GM10266 (cell line): ENCODE results near the gene RNASE9.
"Not testable (repeated sequence)": the region's sequence is repeated elsewhere in the genome, so short reads cannot be mapped to it uniquely, and the experiment has no call there.

Experiments used
- DNase-seq: peaks from one replicate; pipeline ENCODE4 v3.0.0; 2012; ENCODE audit errors: extremely low spot score
- TF ChIP-seq, protein P1 (sequence below): IDR thresholded peaks from 2 replicates; pipeline ENCODE4 v1.5.1; 2012; ENCODE audit warnings: mild to moderate bottlenecking, low read depth; ENCODE audit not compliant: control insufficient read depth, insufficient read depth; ENCODE audit errors: missing control alignments

The RNASE9 gene

DNA sequence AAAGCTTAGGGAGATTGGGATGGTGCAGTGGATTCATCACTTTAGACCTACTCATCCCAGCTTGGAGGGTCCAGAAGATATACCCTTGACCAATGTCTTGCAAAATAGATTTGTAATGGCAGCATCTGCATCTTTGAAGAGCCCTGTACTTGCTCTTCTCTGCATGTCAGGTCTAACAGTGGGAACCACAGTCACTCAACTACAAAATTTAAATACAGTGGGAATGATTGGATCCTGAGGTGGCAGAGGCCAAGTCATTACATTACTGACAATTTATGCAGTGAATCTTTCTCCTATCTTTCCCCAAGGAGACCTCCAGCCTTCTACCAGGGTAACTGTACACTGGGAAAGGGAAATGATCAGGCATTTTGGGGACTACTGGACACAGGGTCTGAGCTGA, 8.2 kb upstream of the RNASE9 start:
- no peak for DNase-seq
- TF ChIP-seq, protein P1, sequence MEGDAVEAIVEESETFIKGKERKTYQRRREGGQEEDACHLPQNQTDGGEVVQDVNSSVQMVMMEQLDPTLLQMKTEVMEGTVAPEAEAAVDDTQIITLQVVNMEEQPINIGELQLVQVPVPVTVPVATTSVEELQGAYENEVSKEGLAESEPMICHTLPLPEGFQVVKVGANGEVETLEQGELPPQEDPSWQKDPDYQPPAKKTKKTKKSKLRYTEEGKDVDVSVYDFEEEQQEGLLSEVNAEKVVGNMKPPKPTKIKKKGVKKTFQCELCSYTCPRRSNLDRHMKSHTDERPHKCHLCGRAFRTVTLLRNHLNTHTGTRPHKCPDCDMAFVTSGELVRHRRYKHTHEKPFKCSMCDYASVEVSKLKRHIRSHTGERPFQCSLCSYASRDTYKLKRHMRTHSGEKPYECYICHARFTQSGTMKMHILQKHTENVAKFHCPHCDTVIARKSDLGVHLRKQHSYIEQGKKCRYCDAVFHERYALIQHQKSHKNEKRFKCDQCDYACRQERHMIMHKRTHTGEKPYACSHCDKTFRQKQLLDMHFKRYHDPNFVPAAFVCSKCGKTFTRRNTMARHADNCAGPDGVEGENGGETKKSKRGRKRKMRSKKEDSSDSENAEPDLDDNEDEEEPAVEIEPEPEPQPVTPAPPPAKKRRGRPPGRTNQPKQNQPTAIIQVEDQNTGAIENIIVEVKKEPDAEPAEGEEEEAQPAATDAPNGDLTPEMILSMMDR = no peak

DNA sequence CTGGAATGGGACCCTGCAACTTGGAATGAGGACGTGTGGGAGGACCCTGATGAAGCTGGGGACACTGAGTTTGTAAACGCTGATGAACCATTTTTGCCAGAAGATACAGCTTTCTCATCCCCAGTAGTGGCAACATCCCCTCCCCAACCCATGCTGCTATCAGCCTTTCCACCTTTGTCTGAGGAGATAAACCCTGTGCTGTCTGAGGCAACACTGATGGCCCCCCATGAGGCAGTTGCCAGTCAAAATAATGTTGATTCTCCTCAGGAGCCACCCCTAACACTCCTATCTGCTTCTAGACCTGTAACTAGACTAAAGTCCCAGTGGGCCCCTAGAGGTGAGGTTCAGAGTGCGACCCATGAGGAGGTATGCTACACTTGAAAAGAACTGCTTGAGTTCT, 7.5 kb upstream of the RNASE9 start:
- TF ChIP-seq, protein P1 = no peak
- DNase-seq = no peak

DNA sequence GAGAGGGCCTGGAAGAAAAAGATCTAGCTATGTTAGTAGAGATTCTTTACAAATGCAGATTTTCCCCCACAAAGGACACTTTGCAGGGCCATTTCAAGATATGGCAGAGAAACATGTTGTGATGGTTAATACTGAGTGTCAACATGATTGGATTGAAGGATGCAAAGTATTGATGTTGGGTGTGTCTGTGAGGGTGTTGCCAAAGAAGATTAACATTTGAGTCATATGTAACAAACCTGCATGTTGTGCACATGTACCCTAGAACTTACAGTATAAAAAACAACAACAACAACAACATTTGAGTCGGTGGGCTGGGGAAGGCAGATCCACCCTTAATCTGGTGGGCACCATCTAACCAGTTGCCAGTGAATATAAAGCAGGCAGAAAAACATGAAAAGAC, 6.4 kb upstream of the RNASE9 start:
- DNase-seq = not testable (repeated sequence)

DNA sequence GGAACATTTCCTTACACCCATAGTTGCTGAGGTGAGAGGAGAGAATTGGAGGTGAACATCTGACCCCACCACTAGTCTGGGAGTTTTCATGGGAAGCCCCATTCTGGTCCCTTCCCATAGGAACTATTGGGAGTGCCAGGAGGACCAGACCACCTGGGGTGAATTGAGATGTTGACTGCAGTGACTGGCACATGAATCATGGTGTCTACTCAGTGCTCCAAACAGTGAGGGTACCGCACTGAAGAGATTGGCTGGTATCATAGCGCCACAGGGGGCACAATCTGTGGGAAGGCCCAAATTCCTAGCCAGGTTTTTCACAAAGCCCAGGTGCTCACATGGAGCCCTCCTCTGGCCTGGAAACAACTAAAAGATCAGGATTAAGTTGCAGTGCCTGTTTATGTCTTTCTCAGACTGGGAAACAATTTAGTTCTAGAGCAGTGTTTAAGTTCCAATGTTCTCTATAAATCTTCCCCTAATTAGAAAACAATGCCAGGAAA, 3.7 kb upstream of the RNASE9 start:
- no peak for DNase-seq
- TF ChIP-seq, protein P1 = no peak

DNA sequence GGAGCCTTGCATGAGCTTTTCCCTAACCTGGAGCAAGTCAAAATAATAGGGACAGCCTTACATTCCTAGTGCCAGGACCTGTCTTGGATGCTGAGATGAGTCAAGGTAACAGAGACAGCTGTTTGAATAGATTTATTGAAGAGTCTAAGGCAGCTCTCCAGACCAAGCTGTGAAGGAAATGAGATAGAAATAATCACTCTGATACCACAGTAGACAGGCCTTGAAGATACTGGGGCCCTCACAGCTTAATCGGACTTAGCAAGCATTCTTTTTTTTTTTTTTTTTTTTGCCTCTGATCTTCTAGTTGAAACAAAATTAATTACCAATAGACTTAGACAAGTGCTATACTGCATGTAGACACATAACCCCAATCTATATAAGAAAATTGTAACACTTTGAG, 3.1 kb upstream of the RNASE9 start:
- TF ChIP-seq, protein P1 = no peak
- DNase-seq = no peak

DNA sequence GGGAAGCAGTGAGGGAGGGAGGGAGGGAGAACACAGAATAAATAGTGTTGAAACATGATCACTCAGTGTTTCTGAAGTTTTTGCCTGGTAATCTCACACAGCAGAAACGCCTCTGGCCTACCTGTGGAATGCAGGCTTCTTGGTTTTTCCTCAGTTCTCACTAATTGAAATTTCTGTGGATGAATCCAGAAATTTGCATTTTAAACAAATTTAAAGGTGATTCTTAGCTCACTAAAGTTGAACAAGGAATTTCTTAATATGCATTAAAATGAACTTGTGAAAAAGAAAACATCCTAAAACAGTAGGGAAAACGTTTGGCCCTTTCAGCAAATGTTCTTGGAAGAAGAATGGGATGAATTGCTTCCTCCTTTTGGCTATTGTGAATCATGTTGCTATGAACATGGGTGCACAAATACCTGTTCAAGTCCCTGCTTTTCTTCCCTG, 1.4 kb downstream of the RNASE9 start:
- TF ChIP-seq, protein P1 = no peak
- DNase-seq = no peak

DNA sequence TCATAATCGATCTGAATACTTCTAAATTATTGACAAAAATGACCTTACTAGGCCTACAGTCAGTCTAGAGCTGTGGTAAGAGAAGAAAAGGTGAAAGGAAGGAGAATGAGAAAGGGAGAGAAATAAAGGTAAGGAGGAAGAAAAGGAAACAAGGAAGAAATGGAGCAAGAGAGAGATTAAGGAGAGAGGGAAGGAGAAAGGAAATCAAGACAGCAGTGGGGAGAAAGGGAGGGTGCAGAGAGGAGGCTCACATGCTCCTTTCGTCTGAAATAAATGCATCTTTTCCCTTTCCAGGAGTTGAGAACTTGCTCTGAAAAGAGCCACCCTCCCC, 3.7 kb downstream of the RNASE9 start:
- TF ChIP-seq, protein P1 = no peak
- no peak for DNase-seq

DNA sequence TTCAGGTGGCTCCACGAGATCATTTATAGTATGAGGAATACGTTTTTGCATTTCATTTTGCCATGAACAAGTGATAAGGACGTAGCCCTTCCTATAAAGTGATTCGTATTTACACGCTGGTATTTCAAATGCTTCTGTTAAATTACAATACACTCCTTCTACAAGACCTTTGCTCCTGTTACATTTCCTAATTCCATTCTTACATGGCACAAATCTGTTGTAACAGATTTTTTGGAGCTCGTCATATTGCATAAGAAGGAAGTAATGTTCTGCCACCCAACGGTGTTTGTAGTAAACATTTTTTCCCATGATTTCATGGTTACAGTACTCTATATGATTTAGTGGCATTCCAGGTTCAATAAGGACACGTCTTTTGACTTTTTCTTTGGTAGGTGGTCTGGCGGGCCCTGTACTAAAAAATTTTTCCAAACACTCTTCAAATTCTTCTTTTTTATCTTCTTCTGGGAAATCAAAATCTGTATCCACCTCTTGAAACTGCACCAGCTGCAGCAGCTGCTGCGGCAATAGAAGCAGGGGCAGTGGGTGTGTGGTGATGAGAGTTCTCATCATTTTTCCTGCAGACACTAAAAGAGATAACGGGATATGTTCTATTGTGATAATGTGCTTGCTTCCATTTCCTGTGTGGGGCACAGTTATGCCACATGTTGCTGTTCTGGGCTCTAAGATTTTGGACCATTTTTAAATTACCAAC, 4.2 kb downstream of the RNASE9 start:
- TF ChIP-seq, protein P1 = no peak
- no peak for DNase-seq
